Measurements from ENCODE around the gene NLGN4Y.

Gene NLGN4Y

DNA sequence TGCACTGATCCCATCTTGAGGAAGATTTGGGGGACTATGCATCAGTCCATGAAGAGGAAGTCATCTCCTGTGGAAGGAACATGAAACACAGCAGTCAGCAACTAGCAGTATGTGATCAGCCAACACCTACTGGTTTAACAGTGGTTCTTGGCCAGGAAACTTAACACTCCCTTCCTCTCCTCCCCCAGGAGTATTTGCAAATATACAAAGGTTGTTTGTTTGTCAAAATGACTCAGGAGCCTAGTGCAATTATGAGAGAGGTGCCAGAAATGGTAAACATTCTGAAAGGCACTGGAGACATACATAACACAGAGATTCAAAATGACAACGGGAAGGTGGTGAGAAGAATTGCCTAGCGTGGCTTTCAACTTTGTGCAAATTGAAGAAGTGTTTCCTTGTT, 26.3 kb upstream of the NLGN4Y start:
- DNase-seq (ENCODE audit: low read depth in 1 of 2, low spot score in 1 of 2), result no peak
- Histone ChIP-seq H3K4me3 (replicated peaks; ENCODE audit: insufficient read depth, low read length) (no peak overlapping the region), H3K27me3 (ENCODE audit: insufficient read depth, poor library complexity, severe bottlenecking) (no peaks in the 10 kb centered on the region), H3K27ac (replicated peaks) (no peak overlapping the region)
- TF ChIP-seq, protein P1, sequence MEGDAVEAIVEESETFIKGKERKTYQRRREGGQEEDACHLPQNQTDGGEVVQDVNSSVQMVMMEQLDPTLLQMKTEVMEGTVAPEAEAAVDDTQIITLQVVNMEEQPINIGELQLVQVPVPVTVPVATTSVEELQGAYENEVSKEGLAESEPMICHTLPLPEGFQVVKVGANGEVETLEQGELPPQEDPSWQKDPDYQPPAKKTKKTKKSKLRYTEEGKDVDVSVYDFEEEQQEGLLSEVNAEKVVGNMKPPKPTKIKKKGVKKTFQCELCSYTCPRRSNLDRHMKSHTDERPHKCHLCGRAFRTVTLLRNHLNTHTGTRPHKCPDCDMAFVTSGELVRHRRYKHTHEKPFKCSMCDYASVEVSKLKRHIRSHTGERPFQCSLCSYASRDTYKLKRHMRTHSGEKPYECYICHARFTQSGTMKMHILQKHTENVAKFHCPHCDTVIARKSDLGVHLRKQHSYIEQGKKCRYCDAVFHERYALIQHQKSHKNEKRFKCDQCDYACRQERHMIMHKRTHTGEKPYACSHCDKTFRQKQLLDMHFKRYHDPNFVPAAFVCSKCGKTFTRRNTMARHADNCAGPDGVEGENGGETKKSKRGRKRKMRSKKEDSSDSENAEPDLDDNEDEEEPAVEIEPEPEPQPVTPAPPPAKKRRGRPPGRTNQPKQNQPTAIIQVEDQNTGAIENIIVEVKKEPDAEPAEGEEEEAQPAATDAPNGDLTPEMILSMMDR (IDR thresholded peaks at IDR 0.05; ENCODE audit: insufficient read depth, low read length), result no peak
- no peak for TF ChIP-seq SPI1 (IDR thresholded peaks at IDR 0.05; ENCODE audit: borderline replicate concordance, low read depth)
- no peak for TF ChIP-seq POLR2AphosphoS5 (IDR thresholded peaks at IDR 0.05; ENCODE audit: low read depth)
- TF ChIP-seq, protein P2, sequence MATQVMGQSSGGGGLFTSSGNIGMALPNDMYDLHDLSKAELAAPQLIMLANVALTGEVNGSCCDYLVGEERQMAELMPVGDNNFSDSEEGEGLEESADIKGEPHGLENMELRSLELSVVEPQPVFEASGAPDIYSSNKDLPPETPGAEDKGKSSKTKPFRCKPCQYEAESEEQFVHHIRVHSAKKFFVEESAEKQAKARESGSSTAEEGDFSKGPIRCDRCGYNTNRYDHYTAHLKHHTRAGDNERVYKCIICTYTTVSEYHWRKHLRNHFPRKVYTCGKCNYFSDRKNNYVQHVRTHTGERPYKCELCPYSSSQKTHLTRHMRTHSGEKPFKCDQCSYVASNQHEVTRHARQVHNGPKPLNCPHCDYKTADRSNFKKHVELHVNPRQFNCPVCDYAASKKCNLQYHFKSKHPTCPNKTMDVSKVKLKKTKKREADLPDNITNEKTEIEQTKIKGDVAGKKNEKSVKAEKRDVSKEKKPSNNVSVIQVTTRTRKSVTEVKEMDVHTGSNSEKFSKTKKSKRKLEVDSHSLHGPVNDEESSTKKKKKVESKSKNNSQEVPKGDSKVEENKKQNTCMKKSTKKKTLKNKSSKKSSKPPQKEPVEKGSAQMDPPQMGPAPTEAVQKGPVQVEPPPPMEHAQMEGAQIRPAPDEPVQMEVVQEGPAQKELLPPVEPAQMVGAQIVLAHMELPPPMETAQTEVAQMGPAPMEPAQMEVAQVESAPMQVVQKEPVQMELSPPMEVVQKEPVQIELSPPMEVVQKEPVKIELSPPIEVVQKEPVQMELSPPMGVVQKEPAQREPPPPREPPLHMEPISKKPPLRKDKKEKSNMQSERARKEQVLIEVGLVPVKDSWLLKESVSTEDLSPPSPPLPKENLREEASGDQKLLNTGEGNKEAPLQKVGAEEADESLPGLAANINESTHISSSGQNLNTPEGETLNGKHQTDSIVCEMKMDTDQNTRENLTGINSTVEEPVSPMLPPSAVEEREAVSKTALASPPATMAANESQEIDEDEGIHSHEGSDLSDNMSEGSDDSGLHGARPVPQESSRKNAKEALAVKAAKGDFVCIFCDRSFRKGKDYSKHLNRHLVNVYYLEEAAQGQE (IDR thresholded peaks at IDR 0.05; ENCODE audit: insufficient replicate concordance, low read depth), result no peak

DNA sequence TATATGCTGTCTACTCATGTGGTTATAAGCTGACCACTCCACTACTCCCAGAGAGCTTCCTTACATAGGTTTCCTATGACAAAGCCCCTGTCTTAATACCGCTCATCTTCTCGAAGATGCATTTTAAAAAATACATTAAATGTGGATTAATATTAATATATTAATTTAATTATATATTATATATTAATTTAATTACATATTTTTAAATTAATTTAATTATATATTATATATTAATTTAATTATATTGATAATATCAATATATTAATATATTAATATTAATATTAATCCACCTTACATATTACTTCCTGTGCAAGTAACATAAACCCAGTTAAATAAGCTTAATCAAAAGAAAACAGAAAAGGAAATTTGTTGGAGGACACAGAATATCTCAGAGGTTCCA, 19.7 kb upstream of the NLGN4Y start:
- TF ChIP-seq POLR2AphosphoS5 (IDR thresholded peaks at IDR 0.05; ENCODE audit: low read depth) (no peak), SPI1 (IDR thresholded peaks at IDR 0.05; ENCODE audit: borderline replicate concordance, low read depth) (no peak), GABPA (IDR thresholded peaks at IDR 0.05; ENCODE audit: low read depth) (no peak)
- TF ChIP-seq, protein P2 (IDR thresholded peaks at IDR 0.05; ENCODE audit: insufficient replicate concordance, low read depth), result no peak
- TF ChIP-seq, protein P1 (IDR thresholded peaks at IDR 0.05; ENCODE audit: insufficient read depth, low read length), result no peak
- no peak for DNase-seq (ENCODE audit: low read depth in 1 of 2, low spot score in 1 of 2)
- Histone ChIP-seq H3K27me3 (ENCODE audit: insufficient read depth, poor library complexity, severe bottlenecking) (no peaks in the 10 kb centered on the region), H3K4me3 (replicated peaks; ENCODE audit: insufficient read depth, low read length) (no peak overlapping the region), H3K27ac (replicated peaks) (no peak overlapping the region)

DNA sequence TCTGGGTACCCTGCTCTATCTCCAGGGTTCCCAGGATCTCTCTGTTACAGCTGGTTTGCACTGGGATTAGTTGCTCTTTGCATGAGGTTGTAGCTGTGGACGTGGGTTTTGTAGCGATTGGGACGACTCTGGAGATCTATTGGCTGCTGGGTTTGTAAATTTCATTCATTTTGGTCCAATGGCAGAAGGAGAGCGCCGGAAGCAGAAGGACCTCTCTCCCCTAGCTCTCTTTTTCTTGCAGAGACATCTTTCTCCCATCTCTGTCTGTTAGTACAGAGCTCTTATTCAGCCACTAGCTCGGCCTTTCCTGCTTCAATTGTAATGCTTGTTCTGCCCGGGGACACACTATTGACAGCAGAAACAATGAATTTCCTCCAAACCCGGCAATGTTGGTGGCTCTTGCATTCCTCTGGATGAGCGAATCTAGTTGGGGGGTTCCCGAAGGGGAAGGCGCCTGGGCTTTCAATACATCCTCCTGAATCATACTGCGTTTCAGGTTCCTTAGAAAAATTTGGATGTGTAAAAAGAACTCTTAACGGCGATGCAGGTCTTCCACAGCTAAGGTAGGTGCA, 1.9 kb upstream of the NLGN4Y start:
- Histone ChIP-seq H3K27me3 (ENCODE audit: insufficient read depth, poor library complexity, severe bottlenecking) (no peaks in the 10 kb centered on the region), H3K27ac (replicated peaks) (no peak overlapping the region), H3K4me3 (replicated peaks; ENCODE audit: insufficient read depth, low read length) (no peak overlapping the region)
- TF ChIP-seq, protein P1 (IDR thresholded peaks at IDR 0.05; ENCODE audit: insufficient read depth, low read length), result no peak
- TF ChIP-seq GABPA (IDR thresholded peaks at IDR 0.05; ENCODE audit: low read depth) (no peak), SPI1 (IDR thresholded peaks at IDR 0.05; ENCODE audit: borderline replicate concordance, low read depth) (no peak), POLR2AphosphoS5 (IDR thresholded peaks at IDR 0.05; ENCODE audit: low read depth) (no peak)
- TF ChIP-seq, protein P2 (IDR thresholded peaks at IDR 0.05; ENCODE audit: insufficient replicate concordance, low read depth), result no peak
- DNase-seq (ENCODE audit: low read depth in 1 of 2, low spot score in 1 of 2), result no peak

Measured in HL-60 (cell line).